IPS-15b (cell line): ENCODE results near the gene GJD2.
A peak's percentile ranks its signal among the peaks of the same experiment; 100 is the strongest.

Source experiments
- H3K27me3 ChIP-seq: one replicate; pipeline ENCODE4 v1.6.1; 2013; ENCODE audit warnings: low read length; ENCODE audit not compliant: control insufficient read depth, insufficient read depth
- H3K36me3 ChIP-seq: one replicate; pipeline ENCODE4 v1.6.1; 2013; ENCODE audit warnings: low read length; ENCODE audit not compliant: control insufficient read depth, insufficient read depth
- H3K4me1 ChIP-seq: one replicate; pipeline ENCODE4 v1.6.1; 2013; ENCODE audit warnings: mild to moderate bottlenecking, low read length; ENCODE audit not compliant: control insufficient read depth, insufficient read depth
- H3K4me3 ChIP-seq: one replicate; pipeline ENCODE4 v1.5.1; 2013; ENCODE audit warnings: low read depth, low read length
- H3K9ac ChIP-seq: one replicate; pipeline ENCODE4 v1.6.1; 2013; ENCODE audit warnings: low read depth, mild to moderate bottlenecking, low read length
- H3K9me3 ChIP-seq: one replicate; pipeline ENCODE4 v1.6.1; 2013; ENCODE audit warnings: mild to moderate bottlenecking, low read length; ENCODE audit not compliant: control insufficient read depth, insufficient read depth

GJD2 gene

DNA sequence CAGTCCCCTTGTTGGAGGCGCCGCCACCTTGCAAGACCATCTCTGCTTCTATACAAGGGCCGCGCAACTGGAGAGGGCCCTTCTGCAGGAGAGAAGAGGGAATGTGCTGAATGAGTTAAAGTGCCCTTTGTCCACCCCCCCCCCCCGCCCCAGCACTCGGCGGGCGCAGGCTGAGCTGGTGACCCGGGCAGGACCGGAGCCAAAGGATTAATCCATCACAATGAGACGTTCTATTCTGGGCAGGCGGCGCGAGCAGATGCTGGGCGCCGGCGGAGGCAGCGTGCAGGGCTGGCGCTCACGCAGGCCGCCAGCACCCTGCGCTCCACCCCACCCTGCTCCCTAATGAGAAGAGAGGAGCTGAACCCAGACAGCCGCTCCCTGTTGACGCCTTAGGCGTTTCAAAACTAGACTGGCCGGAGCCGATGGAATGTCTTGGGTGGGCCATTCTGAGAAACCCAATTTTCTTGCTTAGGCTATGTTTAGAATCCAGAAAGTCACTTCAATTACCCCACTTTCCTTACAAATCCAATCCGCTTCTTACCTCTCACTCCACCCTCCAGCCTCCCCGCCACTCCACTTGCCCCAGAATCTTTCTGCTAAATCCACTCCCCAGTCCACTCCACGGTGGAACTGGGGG lies 32.9 kb downstream of the GJD2 start:
- Histone ChIP-seq H3K27me3 (peaks cover 6% of the 10 kb centered on the region), H3K9me3 (no peaks in the 10 kb centered on the region), H3K4me3 (peak overlapping the region; percentile 42), H3K36me3 (no peaks in the 10 kb centered on the region), H3K9ac (no peak overlapping the region), H3K4me1 (no peaks in the 10 kb centered on the region)

DNA sequence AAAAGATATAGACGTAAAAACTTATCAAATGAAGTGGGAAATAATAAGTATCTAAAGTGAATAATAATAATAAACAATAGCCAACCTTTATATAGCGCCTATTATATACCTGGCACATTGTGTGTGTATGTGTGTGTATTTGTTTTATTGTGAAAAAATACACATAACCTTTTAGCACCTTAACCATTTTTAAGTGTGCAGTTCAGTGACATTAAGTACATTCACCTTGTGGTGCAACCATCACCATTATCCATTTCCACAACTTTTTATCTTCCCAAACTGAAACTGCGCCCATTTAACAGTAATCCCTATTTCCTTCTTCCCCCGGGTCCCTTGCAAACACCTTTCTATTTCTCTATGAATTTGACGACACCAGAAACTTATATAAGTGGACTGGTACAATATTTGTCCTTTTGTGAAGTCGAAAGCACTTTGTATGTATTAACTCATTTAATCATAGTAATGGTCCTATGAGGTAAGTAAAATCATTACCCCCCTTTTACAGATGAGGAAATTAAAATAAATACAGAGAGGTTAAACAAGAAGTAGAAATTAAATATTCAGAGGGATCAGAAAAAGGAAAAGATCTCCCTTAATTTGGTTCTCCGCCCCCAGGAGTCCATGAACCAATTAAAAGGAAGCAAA lies 33.5 kb downstream of the GJD2 start:
- Histone ChIP-seq H3K9ac (no peak overlapping the region), H3K4me3 (peak overlapping the region; percentile 42), H3K9me3 (no peaks in the 10 kb centered on the region)

DNA sequence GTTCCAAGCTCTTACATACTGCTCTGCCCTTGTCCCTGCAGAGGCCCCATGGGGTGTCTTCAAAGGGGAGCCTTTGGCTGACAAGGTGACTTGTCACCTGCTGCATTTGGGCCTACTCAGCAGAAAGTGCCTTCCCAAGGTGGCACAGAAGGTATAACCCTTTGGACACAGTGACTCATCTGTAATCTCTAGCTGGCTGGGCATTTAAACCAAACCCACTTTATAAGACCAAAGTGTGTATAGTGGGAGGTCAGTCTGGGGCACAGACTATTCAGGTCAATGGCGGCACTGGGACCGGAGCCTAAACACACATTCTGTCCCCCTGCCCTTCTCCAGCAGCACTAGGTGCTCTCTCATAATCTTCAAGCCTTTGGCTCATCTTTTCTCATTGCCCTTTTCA lies 35.1 kb downstream of the GJD2 start:
- H3K9me3 ChIP-seq, result no peaks in the 10 kb centered on the region
- no peaks in the 10 kb centered on the region for H3K36me3 ChIP-seq
- no peak overlapping the region for H3K9ac ChIP-seq
- peaks cover 6% of the 10 kb centered on the region for H3K27me3 ChIP-seq
- H3K4me1 ChIP-seq, result no peaks in the 10 kb centered on the region
- no peak overlapping the region for H3K4me3 ChIP-seq

More for the DNA sequence above, 33.5 kb downstream of the GJD2 start:
- Histone ChIP-seq H3K36me3 (no peaks in the 10 kb centered on the region), H3K27me3 (peaks cover 6% of the 10 kb centered on the region), H3K4me1 (no peaks in the 10 kb centered on the region)

DNA sequence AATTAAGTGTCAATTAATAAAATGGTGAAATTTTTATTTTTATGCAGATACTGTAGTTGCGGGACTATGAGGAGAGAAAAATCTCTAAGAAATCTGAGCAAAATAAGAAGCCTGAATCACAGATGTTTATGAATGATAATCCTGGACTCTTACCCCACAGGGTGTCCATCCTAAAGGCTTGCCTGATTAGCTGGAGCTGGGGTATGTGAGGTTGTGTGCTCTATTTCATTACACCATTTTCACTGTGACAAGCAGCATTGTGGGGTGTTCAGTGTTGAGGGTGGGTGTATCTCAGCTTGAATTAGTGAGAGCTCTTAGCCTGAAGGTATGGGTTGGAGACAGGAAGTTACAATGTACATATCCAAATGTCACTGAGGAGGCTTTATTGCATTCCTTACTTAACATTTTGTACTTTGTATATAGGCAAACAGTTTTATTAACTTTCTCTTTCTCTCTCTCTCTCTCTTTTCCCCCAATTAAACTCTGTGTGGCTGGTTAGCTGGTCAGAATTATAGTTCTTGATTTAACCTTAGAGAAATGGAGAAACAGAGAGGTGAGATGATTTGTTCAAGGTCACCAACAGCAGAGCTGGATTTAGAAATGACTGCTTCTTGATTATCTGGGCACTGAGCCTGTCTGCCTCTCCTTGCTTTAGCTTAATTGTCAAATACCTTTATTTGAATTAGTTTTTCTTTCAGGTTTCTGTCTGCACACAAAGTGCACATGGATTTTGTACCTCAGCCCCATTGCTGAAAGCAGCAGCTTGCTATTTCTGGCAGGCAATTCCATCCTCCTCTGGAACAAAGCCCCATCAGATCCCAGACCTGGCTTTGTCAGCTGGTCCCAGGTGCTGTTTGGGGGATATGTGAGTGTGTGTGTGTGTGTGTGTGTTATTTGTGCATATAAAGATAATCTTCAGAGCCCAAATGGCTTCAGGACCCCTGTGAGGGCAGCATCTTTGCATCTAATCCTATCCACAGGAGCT lies 35.8 kb downstream of the GJD2 start:
- Histone ChIP-seq H3K9ac (no peak overlapping the region), H3K36me3 (no peaks in the 10 kb centered on the region), H3K9me3 (no peaks in the 10 kb centered on the region), H3K27me3 (peaks cover 5% of the 10 kb centered on the region), H3K4me1 (no peaks in the 10 kb centered on the region), H3K4me3 (no peak overlapping the region)

DNA sequence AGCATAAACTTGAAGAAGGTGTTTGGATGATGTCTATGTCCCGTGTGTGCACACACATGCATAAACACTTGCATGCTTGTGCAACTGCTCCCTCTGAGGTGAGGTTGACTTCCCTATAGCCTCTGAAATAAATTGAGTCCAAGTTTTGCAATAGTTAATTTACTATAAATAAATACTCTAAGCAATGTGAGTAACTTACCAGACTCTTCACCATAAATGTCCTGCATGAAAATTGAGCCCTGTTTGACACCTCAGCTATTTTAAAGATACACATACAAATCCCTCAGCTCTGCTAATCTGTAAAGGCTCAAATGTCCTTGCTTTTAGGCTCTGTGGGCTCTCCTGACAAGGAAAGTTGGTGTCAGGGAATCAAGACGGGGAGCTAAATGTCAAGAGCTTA lies 37.1 kb downstream of the GJD2 start:
- Histone ChIP-seq H3K4me3 (no peak overlapping the region), H3K9me3 (no peaks in the 10 kb centered on the region), H3K9ac (no peak overlapping the region), H3K4me1 (no peaks in the 10 kb centered on the region), H3K36me3 (no peaks in the 10 kb centered on the region), H3K27me3 (no peaks in the 10 kb centered on the region)

DNA sequence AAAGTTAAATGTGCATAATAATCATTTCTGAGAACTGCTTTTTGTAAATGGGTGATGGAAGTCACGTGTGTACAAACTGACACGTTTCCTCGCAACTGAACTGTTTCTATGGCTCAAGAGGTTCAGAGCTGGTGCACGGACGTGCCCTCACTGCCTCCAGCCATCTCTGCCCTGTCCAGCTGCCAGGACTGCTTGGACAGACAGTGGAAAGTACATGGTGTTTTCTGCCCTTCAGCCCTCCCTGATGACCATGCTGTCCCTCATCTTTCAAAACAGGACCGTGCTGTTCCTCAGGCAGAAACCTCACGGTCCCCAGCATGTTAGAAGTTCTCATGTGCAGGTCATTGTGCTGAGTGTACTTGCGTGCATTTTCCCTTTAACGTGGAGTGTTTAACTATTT lies 38.7 kb downstream of the GJD2 start:
- no peaks in the 10 kb centered on the region for H3K9me3 ChIP-seq
- no peaks in the 10 kb centered on the region for H3K4me1 ChIP-seq
- H3K9ac ChIP-seq, result no peak overlapping the region
- H3K4me3 ChIP-seq, result no peak overlapping the region
- H3K27me3 ChIP-seq, result no peaks in the 10 kb centered on the region
- no peaks in the 10 kb centered on the region for H3K36me3 ChIP-seq

DNA sequence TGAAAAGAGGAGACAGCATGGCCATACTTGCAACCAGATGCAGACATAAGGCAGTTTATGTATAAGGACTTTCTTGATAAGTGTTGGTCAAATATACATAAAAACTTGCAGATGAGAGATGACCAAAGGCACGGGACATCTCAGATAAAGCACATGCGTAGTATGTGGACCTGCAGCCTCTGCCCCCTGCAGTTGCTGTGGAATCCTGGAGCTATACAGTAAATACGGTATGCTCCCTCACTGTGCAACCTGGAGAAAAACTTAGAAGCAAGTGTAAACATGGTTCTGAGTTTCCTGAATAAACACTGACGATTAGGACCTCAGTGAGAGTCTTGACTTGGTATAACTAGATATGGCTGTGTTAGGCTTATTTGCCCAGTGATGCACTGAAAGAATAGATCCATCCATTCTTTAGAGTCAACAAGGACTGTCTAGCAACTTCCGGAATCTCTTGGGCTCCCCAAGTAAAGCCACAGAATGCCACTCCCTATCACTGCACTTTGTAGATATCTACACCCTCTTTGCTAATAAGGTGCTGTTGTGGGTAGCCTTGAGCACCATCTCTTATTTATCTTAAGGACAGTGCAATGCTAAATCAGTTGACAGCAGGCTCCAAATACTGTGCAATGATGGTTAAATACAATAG lies 40.2 kb downstream of the GJD2 start:
- Histone ChIP-seq H3K4me3 (no peak overlapping the region), H3K27me3 (no peaks in the 10 kb centered on the region), H3K9ac (no peak overlapping the region)

DNA sequence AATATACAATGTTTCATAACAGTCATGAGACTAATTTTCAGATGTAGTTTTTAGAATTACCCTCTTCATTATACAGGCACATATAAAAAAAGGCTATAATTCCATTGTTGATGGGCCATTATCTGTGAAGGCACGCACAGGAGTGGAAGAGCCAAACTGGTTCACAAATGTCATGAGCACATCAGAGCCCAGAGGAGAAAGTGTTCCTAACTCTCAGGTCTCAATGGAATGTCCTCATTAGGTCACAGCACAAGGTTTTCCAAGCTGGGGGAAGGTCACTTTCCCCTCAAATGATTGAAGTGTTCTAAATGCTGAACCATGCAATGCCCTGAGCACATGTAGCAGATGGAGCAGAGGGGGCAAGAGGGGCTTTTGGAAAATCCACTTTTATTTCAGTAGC lies 41.2 kb downstream of the GJD2 start:
- Histone ChIP-seq H3K4me3 (no peak overlapping the region), H3K36me3 (no peaks in the 10 kb centered on the region), H3K9ac (no peak overlapping the region), H3K4me1 (no peaks in the 10 kb centered on the region), H3K9me3 (no peaks in the 10 kb centered on the region), H3K27me3 (no peaks in the 10 kb centered on the region)

More for the DNA sequence above, 40.2 kb downstream of the GJD2 start:
- no peaks in the 10 kb centered on the region for H3K36me3 ChIP-seq
- no peaks in the 10 kb centered on the region for H3K9me3 ChIP-seq
- no peaks in the 10 kb centered on the region for H3K4me1 ChIP-seq

DNA sequence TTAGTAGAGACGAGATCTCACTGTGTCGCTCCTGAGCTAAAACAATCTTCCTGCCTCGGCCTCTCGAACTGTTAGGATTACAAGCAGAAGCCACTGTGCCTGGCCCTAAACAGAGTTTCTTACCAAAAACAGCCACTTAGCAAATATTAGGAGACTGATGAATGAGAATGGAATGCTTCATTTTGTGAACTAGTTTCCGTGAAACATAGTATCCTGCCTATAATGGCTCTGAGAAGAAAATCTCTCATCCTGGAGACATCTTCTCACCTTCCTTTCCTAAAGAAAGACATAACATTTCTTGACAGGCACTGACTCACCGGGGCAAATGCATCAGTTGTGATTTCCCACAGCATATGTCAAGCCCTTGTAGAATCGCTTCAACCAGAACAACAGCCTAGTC lies 44.9 kb downstream of the GJD2 start:
- no peak overlapping the region for H3K4me3 ChIP-seq
- no peaks in the 10 kb centered on the region for H3K27me3 ChIP-seq
- H3K36me3 ChIP-seq, result no peaks in the 10 kb centered on the region
- H3K4me1 ChIP-seq, result no peaks in the 10 kb centered on the region
- H3K9me3 ChIP-seq, result no peaks in the 10 kb centered on the region
- no peak overlapping the region for H3K9ac ChIP-seq

DNA sequence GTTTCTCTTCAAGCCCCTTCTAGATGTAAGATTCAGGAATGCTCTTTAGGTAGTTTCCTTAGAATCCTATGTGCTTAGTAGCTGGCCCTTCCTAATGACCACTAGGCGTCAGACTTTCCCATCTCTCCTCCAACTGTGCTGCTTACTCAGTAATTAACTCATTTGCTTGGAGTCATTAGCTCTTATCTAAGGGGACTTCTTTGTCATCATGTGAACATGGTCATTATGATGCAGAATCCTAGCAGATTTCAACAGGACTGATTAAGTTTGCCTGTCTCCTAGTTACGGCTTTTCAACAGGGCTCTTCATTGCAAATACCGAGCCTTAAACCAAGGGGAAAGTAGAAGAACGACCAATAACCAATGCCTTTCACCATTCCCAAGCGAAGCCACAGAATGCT lies 46.4 kb downstream of the GJD2 start:
- no peaks in the 10 kb centered on the region for H3K4me1 ChIP-seq
- H3K27me3 ChIP-seq, result no peaks in the 10 kb centered on the region
- no peaks in the 10 kb centered on the region for H3K9me3 ChIP-seq
- no peaks in the 10 kb centered on the region for H3K36me3 ChIP-seq
- no peak overlapping the region for H3K9ac ChIP-seq
- no peak overlapping the region for H3K4me3 ChIP-seq

DNA sequence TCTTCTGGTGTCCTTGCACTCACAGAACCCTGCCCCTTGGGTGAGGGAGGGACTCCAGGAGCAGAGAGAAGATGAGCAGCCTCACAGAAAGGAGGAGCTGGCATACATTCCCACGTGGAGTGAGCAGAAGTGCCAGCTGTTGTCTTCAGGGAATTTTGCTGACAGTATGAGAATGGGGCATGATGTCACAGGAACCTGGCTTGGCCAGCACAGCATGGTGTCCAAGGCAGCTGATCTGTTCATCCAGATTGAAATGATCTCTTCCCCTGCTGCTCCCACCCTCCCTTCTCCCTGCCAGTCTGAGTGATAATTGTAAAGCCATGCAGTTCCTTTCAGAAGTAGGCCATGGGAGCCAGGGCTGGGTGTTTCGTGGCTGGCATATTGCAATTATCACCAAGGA lies 53.3 kb downstream of the GJD2 start:
- H3K4me1 ChIP-seq, result peaks cover 4% of the 10 kb centered on the region
- H3K36me3 ChIP-seq, result no peaks in the 10 kb centered on the region
- no peak overlapping the region for H3K4me3 ChIP-seq
- H3K9ac ChIP-seq, result no peak overlapping the region
- H3K27me3 ChIP-seq, result no peaks in the 10 kb centered on the region
- no peaks in the 10 kb centered on the region for H3K9me3 ChIP-seq
